Urinary bladder (tissue), 4 donors: ENCODE data around the gene DOK3. TPM values are rescaled to one million over a fixed set of nuclear protein-coding genes. Genes with fewer than 3 reads are reported as not detected.

Source experiments
- DNase-seq: peaks from one replicate; pipeline ENCODE4 v3.0.0-alpha.2; 2015; ENCODE audit errors: extremely low spot score
- H3K27ac ChIP-seq: one replicate; pipeline ENCODE4 v1.5.1; 2013; ENCODE audit warnings: low read depth, mild to moderate bottlenecking, moderate library complexity
- H3K36me3 ChIP-seq: one replicate; pipeline ENCODE4 v1.6.1; 2013; ENCODE audit warnings: mild to moderate bottlenecking, moderate library complexity; ENCODE audit not compliant: insufficient read depth
- H3K4me1 ChIP-seq: one replicate; pipeline ENCODE4 v1.6.1; 2013; ENCODE audit warnings: mild to moderate bottlenecking, moderate library complexity; ENCODE audit not compliant: insufficient read depth
- H3K4me3 ChIP-seq: one replicate; pipeline ENCODE4 v1.5.1; 2013; ENCODE audit warnings: low read depth, low read length
- WGBS: extraction: QIAGEN DNeasy Blood & Tissue Kit; methylation state at CpG from one replicate; pipeline ENCODE4 v1.1.7; 2013; 5-methylcytosine and 5-hydroxymethylcytosine counted together
- polyA plus RNA-seq: library from polyadenylated mRNA; stranded (reverse); fragments of 200-250 nt; gene quantifications from one replicate; pipeline ENCODE4 v1.2.3, GENCODE V29; 2013
- total RNA-seq: library from RNA; depleted of rRNA; stranded (reverse); fragments of >200 nt; gene quantifications from one replicate; pipeline ENCODE4 v1.2.3, GENCODE V29; 2014
- donor health status: healthy with polysubstance abuse.
- donor health status: healthy.

Gene DOK3
- total and polyA plus RNA-seq, 2 donors: 2.9 to 8.5 TPM

GRCh38 chr5:177474002-177474476, 35.6 kb downstream of the DOK3 start:
- H3K36me3 ChIP-seq: no peaks in the 10 kb centered on the region
- no peak for DNase-seq
- WGBS: 30% methylated on average over 7 of the region's 7 CpGs
- H3K27ac ChIP-seq: no peak overlapping the region
- no peak overlapping the region for H3K4me3 ChIP-seq
- H3K4me1 ChIP-seq: no peaks in the 10 kb centered on the region

- no peak for DNase-seq
- 2% methylated on average over 64 of the region's 69 CpGs for WGBS
- peak within 1 kb of the TSS; percentile 87 for H3K4me3 ChIP-seq
- H3K27ac ChIP-seq: no peak within 1 kb of the TSS
- H3K4me1 ChIP-seq: no peaks in the 10 kb centered on the region
- H3K36me3 ChIP-seq: no peaks in the 10 kb centered on the region
These were observed 36.1 kb downstream of the DOK3 start, which contains the start of gene DBN1 for GRCh38 chr5:177473443-177474001. DBN1 (minus strand) TSS chr5:177473634; CDS start chr5:177473521, 113 bp downstream.

- Histone ChIP-seq H3K36me3 (no peaks in the 10 kb centered on the region), H3K4me1 (no peaks in the 10 kb centered on the region), H3K4me3 (peak overlapping the region; percentile 87), H3K27ac (no peak overlapping the region)
- 1% methylated on average over 92 of the region's 93 CpGs for WGBS
- DNase-seq: no peak
These were observed 36.9 kb downstream of the DOK3 start for GRCh38 chr5:177472460-177473442.

GRCh38 chr5:177471610-177472356, 37.8 kb downstream of the DOK3 start:
- no peaks in the 10 kb centered on the region for H3K36me3 ChIP-seq
- DNase-seq: no peak
- no peaks in the 10 kb centered on the region for H3K4me1 ChIP-seq
- H3K27ac ChIP-seq: no peak overlapping the region
- WGBS: 40% methylated on average over 14 of the region's 14 CpGs
- H3K4me3 ChIP-seq: peak overlapping the region; percentile 87

GRCh38 chr5:177470759-177471536, 38.7 kb downstream of the DOK3 start:
- WGBS: 81% methylated on average over 10 of the region's 10 CpGs
- H3K4me3 ChIP-seq: no peak overlapping the region
- DNase-seq: no peak
- H3K4me1 ChIP-seq: no peaks in the 10 kb centered on the region
- H3K36me3 ChIP-seq: no peaks in the 10 kb centered on the region
- no peak overlapping the region for H3K27ac ChIP-seq

GRCh38 chr5:177469750-177470525, 39.7 kb downstream of the DOK3 start:
- Histone ChIP-seq H3K4me1 (no peaks in the 10 kb centered on the region), H3K36me3 (no peaks in the 10 kb centered on the region), H3K27ac (no peak overlapping the region), H3K4me3 (no peak overlapping the region)
- WGBS: 59% methylated on average over 8 of the region's 8 CpGs
- DNase-seq: no peak

GRCh38 chr5:177468685-177469628, 40.7 kb downstream of the DOK3 start:
- H3K36me3 ChIP-seq: no peaks in the 10 kb centered on the region
- 49% methylated on average over 25 of the region's 25 CpGs for WGBS
- no peaks in the 10 kb centered on the region for H3K4me1 ChIP-seq
- DNase-seq: no peak
- no peak overlapping the region for H3K27ac ChIP-seq
- H3K4me3 ChIP-seq: no peak overlapping the region

GRCh38 chr5:177468329-177468684, 41.3 kb downstream of the DOK3 start:
- Histone ChIP-seq H3K4me1 (no peaks in the 10 kb centered on the region), H3K36me3 (no peaks in the 10 kb centered on the region), H3K4me3 (no peak overlapping the region), H3K27ac (no peak overlapping the region)
- 92% methylated on average over 2 of the region's 2 CpGs for WGBS
- DNase-seq: no peak

- WGBS: 94% methylated on average over 31 of the region's 31 CpGs
- Histone ChIP-seq H3K36me3 (no peaks in the 10 kb centered on the region), H3K4me3 (no peak overlapping the region), H3K27ac (no peak overlapping the region), H3K4me1 (no peaks in the 10 kb centered on the region)
- DNase-seq: no peak
These were observed 42.2 kb downstream of the DOK3 start for GRCh38 chr5:177467436-177467835.

- WGBS: 96% methylated on average over 25 of the region's 25 CpGs
These were observed 42.8 kb downstream of the DOK3 start for GRCh38 chr5:177466861-177467260.

GRCh38 chr5:177465044-177465443, 44.6 kb downstream of the DOK3 start:
- no peaks in the 10 kb centered on the region for H3K4me1 ChIP-seq
- H3K4me3 ChIP-seq: no peak overlapping the region
- DNase-seq: no peak
- no peak overlapping the region for H3K27ac ChIP-seq
- 95% methylated on average over 11 of the region's 11 CpGs for WGBS
- no peaks in the 10 kb centered on the region for H3K36me3 ChIP-seq

More at GRCh38 chr5:177466861-177467260, 42.8 kb downstream of the DOK3 start:
- Histone ChIP-seq H3K27ac (no peak overlapping the region), H3K4me3 (no peak overlapping the region), H3K4me1 (no peaks in the 10 kb centered on the region), H3K36me3 (no peaks in the 10 kb centered on the region)
- no peak for DNase-seq
